Measurements from ENCODE around the gene LIMK1.

The LIMK1 gene

GRCh38 chr7:74056096-74056915 is 27.3 kb upstream of the LIMK1 start:
- DNase-seq (ENCODE audit: low read depth in 2 of 2): no peak

DNA sequence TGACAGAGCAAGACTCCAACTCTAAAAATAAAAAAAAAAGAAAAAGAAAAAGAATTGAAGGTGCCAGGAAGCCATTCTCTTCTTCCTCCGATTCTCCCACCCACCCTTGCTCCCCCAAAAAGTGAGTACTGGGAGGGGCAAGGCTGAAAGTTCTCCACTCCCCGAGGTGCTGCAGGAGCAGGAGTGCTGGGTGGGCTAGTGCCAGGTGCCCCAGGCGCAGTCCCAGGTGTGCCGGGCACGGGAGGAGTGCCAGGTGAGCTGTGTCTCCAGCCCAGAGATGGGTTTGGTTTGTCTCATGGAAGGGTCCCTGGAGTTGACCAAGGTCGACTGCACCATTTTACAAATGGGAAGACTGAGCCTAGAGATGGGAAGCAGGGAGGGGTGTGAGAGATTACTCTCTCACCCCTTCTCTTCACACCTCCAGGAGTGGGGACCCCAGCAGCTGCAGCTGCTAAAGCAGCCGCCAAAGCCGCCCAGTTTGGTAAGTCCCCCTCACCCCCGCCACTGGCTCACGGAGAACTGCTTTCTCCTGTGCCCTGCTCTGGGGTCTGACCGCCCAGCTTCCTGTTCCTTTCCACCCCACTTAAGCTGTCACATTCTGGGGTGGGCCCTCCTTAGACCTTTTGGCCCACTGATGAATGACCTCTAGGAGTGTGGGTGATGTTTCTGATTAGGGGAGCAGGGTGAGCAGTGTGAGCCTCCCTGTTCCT is 26.2 kb upstream of the LIMK1 start:
- DNase-seq (ENCODE audit: low read depth in 2 of 2): no peak

- no peak for DNase-seq (ENCODE audit: low read depth in 2 of 2)
These were observed 25.6 kb upstream of the LIMK1 start for GRCh38 chr7:74057987-74058386.

DNA sequence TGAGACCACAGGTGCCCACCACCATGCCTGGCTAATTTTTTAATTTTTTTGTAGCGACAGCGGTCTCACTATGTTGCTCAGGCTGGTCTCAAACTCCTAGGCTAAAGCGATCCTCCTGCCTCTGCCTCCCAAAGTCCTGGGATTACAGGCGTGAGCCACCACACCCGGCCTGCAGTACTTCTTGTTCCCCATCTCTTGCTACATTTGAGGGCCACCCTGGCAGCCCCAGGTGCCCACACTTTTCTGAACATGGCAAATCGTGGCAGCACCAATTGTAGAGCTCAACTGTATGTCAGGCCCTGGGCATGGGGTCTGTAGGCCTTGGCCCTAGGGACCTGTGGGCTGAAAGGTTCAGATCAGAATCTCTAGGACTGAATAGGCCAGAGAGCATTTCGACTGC is 25.1 kb upstream of the LIMK1 start:
- no peak for DNase-seq (ENCODE audit: low read depth in 2 of 2)

DNA sequence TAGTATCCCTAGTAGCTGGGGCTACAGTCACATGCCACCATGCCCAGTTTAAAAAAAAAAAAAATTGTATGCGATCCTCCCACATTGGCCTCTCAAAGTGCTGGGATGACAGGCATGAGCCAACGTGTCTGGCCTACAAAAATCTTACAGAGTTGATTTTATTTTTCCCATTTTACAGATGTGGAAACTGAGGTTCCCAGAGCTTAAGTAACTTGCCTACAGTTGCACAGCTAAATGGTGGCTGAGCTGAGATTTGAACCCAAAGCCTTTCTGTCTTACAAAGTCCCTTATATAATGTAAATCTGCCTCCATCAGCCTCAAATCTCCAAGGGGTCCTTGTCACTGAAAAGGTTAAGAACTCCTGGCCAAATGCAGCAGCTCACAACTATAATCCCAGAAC is 24.6 kb upstream of the LIMK1 start:
- no peak for DNase-seq (ENCODE audit: low read depth in 2 of 2)

GRCh38 chr7:74059681-74060588 is 23.7 kb upstream of the LIMK1 start:
- DNase-seq (ENCODE audit: low read depth in 2 of 2): no peak

- DNase-seq (ENCODE audit: low read depth in 2 of 2): peak; percentile 42 to 55
These were observed 21.6 kb upstream of the LIMK1 start for GRCh38 chr7:74061840-74062539.

DNA sequence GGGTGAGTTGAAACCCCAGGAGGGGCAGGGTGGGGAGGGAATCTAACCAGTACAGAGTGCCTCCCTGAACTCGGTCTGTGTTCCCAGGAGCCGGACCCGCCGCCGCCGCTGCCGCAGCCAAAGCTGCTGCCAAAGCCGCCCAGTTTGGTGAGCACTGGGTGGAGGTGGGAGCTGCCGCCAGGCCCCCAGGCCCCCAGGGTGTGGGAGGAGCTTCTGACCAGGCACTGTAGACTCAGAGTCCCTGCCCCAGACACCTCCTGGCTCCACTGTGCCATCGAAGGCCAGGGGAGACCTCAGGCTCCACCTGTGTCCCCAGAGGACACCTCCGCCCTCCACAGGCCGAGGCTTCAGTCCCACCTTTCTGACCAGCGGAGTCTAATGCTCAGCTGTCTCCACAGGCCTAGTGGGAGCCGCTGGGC is 20.4 kb upstream of the LIMK1 start:
- no peak for DNase-seq (ENCODE audit: low read depth in 2 of 2)

- no peak for DNase-seq (ENCODE audit: low read depth in 2 of 2)
These were observed 20.0 kb upstream of the LIMK1 start for GRCh38 chr7:74063646-74064045.

GRCh38 chr7:74064696-74065095 is 18.9 kb upstream of the LIMK1 start:
- DNase-seq (ENCODE audit: low read depth in 2 of 2): no peak

DNA sequence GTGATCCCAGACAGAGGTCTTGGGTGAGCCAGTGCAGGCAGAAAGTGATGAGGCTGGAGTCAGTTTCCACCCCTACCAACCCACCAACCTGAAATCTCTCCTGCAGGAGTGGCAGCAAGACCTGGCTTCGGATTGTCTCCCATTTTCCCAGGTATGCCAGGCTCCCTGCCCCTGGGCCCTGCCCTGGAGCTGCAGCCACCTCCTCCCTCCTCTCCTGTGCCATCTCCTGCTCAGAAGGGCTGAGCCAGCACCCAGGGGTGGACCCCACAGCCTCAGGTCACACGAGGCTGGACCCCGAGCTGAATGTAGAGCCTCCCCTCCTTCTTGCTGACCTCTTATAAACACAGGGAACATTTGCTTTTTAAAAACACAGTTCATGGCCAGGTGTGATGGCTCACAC is 17.0 kb upstream of the LIMK1 start:
- DNase-seq (ENCODE audit: low read depth in 2 of 2): no peak

DNA sequence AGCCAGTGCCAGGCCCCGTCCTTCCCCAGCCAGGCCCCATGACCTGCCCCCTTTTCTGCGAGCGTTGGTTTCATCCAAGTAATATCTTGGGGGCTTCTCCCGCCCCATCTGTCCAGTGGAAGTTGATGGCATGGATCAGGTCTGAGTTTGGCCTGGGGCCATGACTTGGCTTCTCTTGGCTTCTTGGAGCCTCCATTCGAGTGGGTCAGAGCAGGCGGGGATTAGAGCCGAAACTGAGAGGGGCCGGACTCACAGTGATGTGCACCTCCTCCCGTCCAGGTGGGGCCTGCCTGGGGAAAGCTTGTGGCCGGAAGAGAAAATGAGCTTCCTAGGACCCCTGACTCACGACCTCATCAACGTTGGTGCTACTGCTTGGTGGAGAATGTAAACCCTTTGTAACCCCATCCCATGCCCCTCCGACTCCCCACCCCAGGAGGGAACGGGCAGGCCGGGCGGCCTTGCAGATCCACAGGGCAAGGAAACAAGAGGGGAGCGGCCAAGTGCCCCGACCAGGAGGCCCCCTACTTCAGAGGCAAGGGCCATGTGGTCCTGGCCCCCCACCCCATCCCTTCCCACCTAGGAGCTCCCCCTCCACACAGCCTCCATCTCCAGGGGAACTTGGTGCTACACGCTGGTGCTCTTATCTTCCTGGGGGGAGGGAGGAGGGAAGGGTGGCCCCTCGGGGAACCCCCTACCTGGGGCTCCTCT is 15.1 kb upstream of the LIMK1 start:
- DNase-seq (ENCODE audit: low read depth in 2 of 2): no peak

DNA sequence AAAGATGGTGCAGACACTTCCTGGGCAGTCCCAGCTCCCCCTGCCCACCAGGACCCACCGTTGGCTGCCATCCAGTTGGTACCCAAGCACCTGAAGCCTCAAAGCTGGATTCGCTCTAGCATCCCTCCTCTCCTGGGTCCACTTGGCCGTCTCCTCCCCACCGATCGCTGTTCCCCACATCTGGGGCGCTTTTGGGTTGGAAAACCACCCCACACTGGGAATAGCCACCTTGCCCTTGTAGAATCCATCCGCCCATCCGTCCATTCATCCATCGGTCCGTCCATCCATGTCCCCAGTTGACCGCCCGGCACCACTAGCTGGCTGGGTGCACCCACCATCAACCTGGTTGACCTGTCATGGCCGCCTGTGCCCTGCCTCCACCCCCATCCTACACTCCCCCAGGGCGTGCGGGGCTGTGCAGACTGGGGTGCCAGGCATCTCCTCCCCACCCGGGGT is 14.5 kb upstream of the LIMK1 start:
- DNase-seq (ENCODE audit: low read depth in 2 of 2): no peak

DNA sequence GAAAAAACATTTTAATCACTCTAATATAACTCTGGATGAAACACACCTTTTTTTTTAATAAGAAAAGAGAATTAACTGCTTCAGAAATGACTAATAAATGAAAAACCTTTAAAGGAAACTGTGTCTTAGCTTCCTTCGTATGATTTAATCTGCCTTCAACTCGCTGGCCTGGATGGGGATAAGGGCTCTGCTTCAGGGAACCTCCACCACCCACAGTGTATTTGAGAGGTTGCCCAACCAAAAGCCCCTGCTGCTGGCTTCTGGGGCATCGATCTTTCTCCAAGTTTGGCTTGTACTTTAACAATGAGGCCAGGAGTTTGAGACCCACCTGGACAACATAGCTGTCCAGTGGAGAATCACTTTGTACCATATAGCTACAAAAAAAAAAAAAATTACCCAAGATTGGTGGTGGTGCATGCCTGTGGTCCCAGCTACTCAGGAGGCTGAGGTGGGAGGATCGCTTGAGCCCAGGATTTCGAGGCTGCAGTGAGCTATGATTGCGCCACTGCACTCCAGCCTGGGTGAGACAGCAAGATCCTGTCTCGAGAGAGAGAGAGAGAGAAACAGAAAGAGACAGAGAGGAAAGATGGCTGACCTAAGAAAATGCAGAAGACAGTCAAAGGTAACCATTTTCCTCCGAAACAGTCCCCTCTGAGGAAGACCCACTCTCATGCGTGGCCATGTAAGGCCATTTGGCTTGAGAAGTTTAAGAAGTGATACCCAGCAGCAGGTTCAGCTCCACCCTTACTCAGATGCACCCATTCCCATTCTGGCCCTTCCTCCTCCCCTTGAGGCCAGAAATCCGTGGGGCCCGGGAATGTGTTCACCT is 13.6 kb upstream of the LIMK1 start:
- no peak for DNase-seq (ENCODE audit: low read depth in 2 of 2)

DNA sequence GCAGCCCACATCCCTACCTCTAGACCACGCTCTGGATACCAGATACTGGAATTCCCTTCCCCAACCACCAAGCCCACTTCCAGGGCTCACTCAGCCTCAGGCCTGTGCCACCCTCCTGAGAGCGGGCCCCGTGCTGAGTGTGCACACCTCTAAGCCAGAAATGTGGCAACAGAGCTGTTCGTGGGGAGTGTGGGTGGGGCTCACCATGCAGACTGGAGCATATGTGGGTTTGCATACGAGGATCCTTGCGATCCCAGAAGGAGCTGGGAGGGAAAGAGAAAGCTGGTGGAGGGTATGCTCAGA is 13.0 kb upstream of the LIMK1 start:
- no peak for DNase-seq (ENCODE audit: low read depth in 2 of 2)

- DNase-seq (ENCODE audit: low read depth in 2 of 2): no peak
These were observed 12.5 kb upstream of the LIMK1 start for GRCh38 chr7:74071121-74071520.

DNA sequence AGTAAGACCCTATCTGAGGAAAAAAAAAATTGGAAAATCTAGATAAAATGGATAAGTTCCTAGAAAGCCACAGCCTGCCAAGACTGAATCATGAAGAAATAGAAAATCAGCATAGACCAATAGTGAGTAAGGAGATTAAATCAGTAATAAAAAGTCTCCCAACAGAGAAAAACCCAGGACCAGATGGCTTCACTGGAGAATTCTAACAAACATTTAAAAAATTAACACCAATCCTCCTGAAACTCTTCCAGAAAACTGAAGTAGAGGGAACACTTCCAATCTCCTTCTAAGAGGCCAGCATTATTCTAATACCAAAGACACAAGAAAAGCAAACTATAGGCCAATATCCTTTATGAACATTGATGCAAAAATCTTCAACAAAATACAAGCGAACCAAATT is 8.8 kb upstream of the LIMK1 start:
- DNase-seq (ENCODE audit: low read depth in 2 of 2): no peak

- no peak for DNase-seq (ENCODE audit: low read depth in 2 of 2)
These were observed 5.1 kb upstream of the LIMK1 start for GRCh38 chr7:74078461-74078860.

- DNase-seq (ENCODE audit: low read depth in 2 of 2): no peak
These were observed 861 bp upstream of the LIMK1 start for GRCh38 chr7:74082770-74083116.
